NB4 (cell line): ENCODE results near the gene CSTF1.

Experiments used
- POLR2A ChIP-seq: IDR thresholded peaks from 2 replicates; pipeline ENCODE4 v1.6.1; 2011; ENCODE audit warnings: mild to moderate bottlenecking; ENCODE audit not compliant: insufficient read length; ENCODE audit errors: extremely low read depth
- TF ChIP-seq, protein P1 (sequence below): IDR thresholded peaks from one replicate; pipeline ENCODE4 v1.5.1; 2012; ENCODE audit warnings: low read depth, low read length

DNA sequence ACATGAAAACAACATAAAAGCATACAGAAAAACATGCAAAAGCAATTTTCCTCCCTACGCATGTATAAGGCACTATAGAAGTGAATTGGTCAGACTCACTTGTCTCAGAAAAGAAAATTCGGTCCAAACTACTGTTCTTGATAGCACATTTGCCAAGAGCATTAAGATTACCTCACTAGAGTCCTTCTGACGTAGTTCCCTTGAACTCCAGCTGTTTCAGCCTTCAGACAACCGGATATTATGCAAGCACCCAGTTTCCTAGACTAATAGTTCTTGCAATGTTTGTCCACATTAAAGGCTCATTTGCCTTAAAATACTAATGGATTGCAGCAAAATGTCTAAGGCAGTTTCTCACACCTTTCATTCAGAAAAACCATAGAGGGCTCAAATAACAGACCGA lies 17.1 kb downstream of the CSTF1 start:
- TF ChIP-seq, protein P1, sequence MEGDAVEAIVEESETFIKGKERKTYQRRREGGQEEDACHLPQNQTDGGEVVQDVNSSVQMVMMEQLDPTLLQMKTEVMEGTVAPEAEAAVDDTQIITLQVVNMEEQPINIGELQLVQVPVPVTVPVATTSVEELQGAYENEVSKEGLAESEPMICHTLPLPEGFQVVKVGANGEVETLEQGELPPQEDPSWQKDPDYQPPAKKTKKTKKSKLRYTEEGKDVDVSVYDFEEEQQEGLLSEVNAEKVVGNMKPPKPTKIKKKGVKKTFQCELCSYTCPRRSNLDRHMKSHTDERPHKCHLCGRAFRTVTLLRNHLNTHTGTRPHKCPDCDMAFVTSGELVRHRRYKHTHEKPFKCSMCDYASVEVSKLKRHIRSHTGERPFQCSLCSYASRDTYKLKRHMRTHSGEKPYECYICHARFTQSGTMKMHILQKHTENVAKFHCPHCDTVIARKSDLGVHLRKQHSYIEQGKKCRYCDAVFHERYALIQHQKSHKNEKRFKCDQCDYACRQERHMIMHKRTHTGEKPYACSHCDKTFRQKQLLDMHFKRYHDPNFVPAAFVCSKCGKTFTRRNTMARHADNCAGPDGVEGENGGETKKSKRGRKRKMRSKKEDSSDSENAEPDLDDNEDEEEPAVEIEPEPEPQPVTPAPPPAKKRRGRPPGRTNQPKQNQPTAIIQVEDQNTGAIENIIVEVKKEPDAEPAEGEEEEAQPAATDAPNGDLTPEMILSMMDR = no peak
- no peak for TF ChIP-seq POLR2A
